Liver (tissue), 9 donors: ENCODE measurements around the gene TIA1. TPM values are rescaled to one million over a fixed set of nuclear protein-coding genes. Genes with fewer than 3 reads are reported as not detected.
"Not testable (repeated sequence)": the region's sequence is repeated elsewhere in the genome, so short reads cannot be mapped to it uniquely, and the experiment has no call there.

ENCODE experiments used
- DNase-seq: peaks from one replicate; pipeline ENCODE4 v3.0.0-alpha.2; 2017; ENCODE audit warnings: low spot score
- H3K27ac ChIP-seq, 2 donors: one replicate each; pipeline ENCODE4 v1.7.0; 2013; ENCODE audit warnings: inconsistent platforms in 2 of 2, low read length in 2 of 2, control low read depth in 1 of 2, low read depth in 1 of 2, mild to moderate bottlenecking in 1 of 2
- H3K27me3 ChIP-seq, 4 donors: one replicate each; pipeline versions ENCODE4 v1.6.1 to v1.7.0; 2013; ENCODE audit warnings: low read length in 3 of 4, inconsistent platforms in 1 of 4, mild to moderate bottlenecking in 1 of 4, moderate library complexity in 1 of 4; ENCODE audit not compliant: control insufficient read depth in 4 of 4, insufficient read depth in 4 of 4
- H3K36me3 ChIP-seq, 4 donors: one replicate each; pipeline versions ENCODE4 v1.6.1 to v1.7.0; 2013; ENCODE audit warnings: low read length in 3 of 4, mild to moderate bottlenecking in 3 of 4, low read depth in 1 of 4, moderate library complexity in 1 of 4; ENCODE audit not compliant: control insufficient read depth in 4 of 4, insufficient read depth in 3 of 4
- H3K4me1 ChIP-seq, 4 donors: one replicate each; pipeline versions ENCODE4 v1.6.1 to v1.7.0; 2013; ENCODE audit warnings: low read length in 3 of 4, mild to moderate bottlenecking in 3 of 4, moderate library complexity in 1 of 4; ENCODE audit not compliant: control insufficient read depth in 4 of 4, insufficient read depth in 4 of 4
- H3K4me3 ChIP-seq, 3 donors: one replicate each; pipeline versions ENCODE4 v1.6.1 to v1.7.0; 2013; ENCODE audit warnings: low read length in 3 of 3, control low read depth in 1 of 3, low read depth in 1 of 3, mild to moderate bottlenecking in 1 of 3
- H3K9ac ChIP-seq, 2 donors: one replicate each; pipeline ENCODE4 v1.7.0; 2013; ENCODE audit warnings: low read length in 2 of 2, mild to moderate bottlenecking in 2 of 2, moderate library complexity in 2 of 2, control low read depth in 1 of 2, low read depth in 1 of 2
- H3K9me3 ChIP-seq, 4 donors: one replicate each; pipeline versions ENCODE4 v1.6.1 to v1.7.0; 2013; ENCODE audit warnings: low read length in 3 of 4; ENCODE audit not compliant: control insufficient read depth in 4 of 4
- ATF3 ChIP-seq: IDR thresholded peaks from 2 replicates; pipeline ENCODE4 v1.6.1; 2016; ENCODE audit warnings: antibody characterized with exemption
- CTCF ChIP-seq: fragments of 150-350 bp; IDR thresholded peaks from 2 replicates; pipeline ENCODE4 v1.5.1; 2017; ENCODE audit warnings: improper control_type of control experiment, low read depth, low read length; ENCODE audit not compliant: missing input control
- EGR1 ChIP-seq, 2 donors: IDR thresholded peaks; 2 replicates each; pipeline ENCODE4 v1.6.1; 2016 to 2018; ENCODE audit warnings: antibody characterized with exemption in 2 of 2, low read depth in 2 of 2
- FOXA1 ChIP-seq: IDR thresholded peaks from 2 replicates; pipeline ENCODE4 v1.6.1; 2016; ENCODE audit warnings: antibody characterized with exemption
- FOXA2 ChIP-seq: IDR thresholded peaks from 2 replicates; pipeline ENCODE4 v1.6.1; 2016; ENCODE audit warnings: antibody characterized with exemption
- GABPA ChIP-seq, 2 donors: IDR thresholded peaks in 1 of 2; conservative IDR thresholded peaks in 1 of 2; 2 replicates each; pipeline ENCODE4 v1.6.1; 2016; ENCODE audit warnings: antibody characterized with exemption in 2 of 2, mild to moderate bottlenecking in 1 of 2, moderate library complexity in 1 of 2
- HNF4A ChIP-seq, 2 donors: conservative IDR thresholded peaks; 2 replicates each; pipeline ENCODE4 v1.6.1; 2016; ENCODE audit warnings: antibody characterized with exemption in 2 of 2, mild to moderate bottlenecking in 2 of 2
- HNF4G ChIP-seq: IDR thresholded peaks from 2 replicates; pipeline ENCODE4 v1.6.1; 2016; ENCODE audit warnings: antibody characterized with exemption
- JUND ChIP-seq, 2 donors: IDR thresholded peaks; 2 replicates each; pipeline ENCODE4 v1.6.1; 2016; ENCODE audit warnings: antibody characterized with exemption in 2 of 2
- MAX ChIP-seq: IDR thresholded peaks from 2 replicates; pipeline ENCODE4 v1.6.1; 2016; ENCODE audit warnings: antibody characterized with exemption
- NR2F2 ChIP-seq: IDR thresholded peaks from 2 replicates; pipeline ENCODE4 v1.6.1; 2016; ENCODE audit warnings: antibody characterized with exemption
- RAD21 ChIP-seq, 2 donors: IDR thresholded peaks; 2 replicates each; pipeline ENCODE4 v1.6.1; 2016; ENCODE audit warnings: antibody characterized with exemption in 2 of 2, mild to moderate bottlenecking in 2 of 2
- REST ChIP-seq: IDR thresholded peaks from 2 replicates; pipeline ENCODE4 v1.6.1; 2016; ENCODE audit warnings: antibody characterized with exemption, mild to moderate bottlenecking
- RXRA ChIP-seq, 2 donors: IDR thresholded peaks; 2 replicates each; pipeline ENCODE4 v1.6.1; 2017 to 2018; ENCODE audit warnings: antibody characterized with exemption in 2 of 2, mild to moderate bottlenecking in 1 of 2
- SP1 ChIP-seq: IDR thresholded peaks from 2 replicates; pipeline ENCODE4 v1.6.1; 2018; ENCODE audit warnings: antibody characterized with exemption, mild to moderate bottlenecking
- TAF1 ChIP-seq: conservative IDR thresholded peaks from 2 replicates; pipeline ENCODE4 v1.6.1; 2016; ENCODE audit warnings: antibody characterized with exemption, mild to moderate bottlenecking
- YY1 ChIP-seq: IDR thresholded peaks from 2 replicates; pipeline ENCODE4 v1.6.1; 2016; ENCODE audit warnings: antibody characterized with exemption, mild to moderate bottlenecking
- ZBTB33 ChIP-seq: IDR thresholded peaks from 2 replicates; pipeline ENCODE4 v1.6.1; 2016; ENCODE audit warnings: antibody characterized with exemption
- WGBS: extraction: QIAGEN DNeasy Blood & Tissue Kit; methylation state at CpG from one replicate; pipeline ENCODE4 v1.1.7; 2013; 5-methylcytosine and 5-hydroxymethylcytosine counted together
- polyA plus RNA-seq, 2 donors: library from polyadenylated mRNA; stranded (reverse) in 1 of 2; unstranded in 1 of 2; fragments of 200-250 nt in 1 of 2; fragments of >200 nt in 1 of 2; fragmentation: Nextera tagmentation in 1 of 2; extraction: Ambion mirVana in 1 of 2; gene quantifications; one replicate each; pipeline versions ENCODE4 v1.2.1 to v1.2.3, GENCODE V29; 2013 to 2015
- total RNA-seq, 2 donors: library from RNA; depleted of rRNA; stranded (reverse); fragments of >200 nt; gene quantifications; one replicate each; pipeline ENCODE4 v1.2.3, GENCODE V29; 2014
- donor health status: healthy.
- donor health status: healthy.
- donor health status: healthy.
- donor health status: healthy.
- donor health status: healthy.

The TIA1 gene
- total and polyA plus RNA-seq, 4 donors: 10.2 to 56.2 (median 46.6) TPM

GRCh38 chr2:70226781-70227180 lies 21.6 kb downstream of the TIA1 start:
- H3K27ac ChIP-seq: no peak overlapping the region
- no peaks in the 10 kb centered on the region for H3K27me3 ChIP-seq
- peaks cover 16 to 62% (median 52%) of the 10 kb centered on the region in 4 donors for H3K36me3 ChIP-seq
- H3K4me3 ChIP-seq: no peak overlapping the region
- DNase-seq: no peak
- 93% methylated on average over 2 of the region's 2 CpGs for WGBS
- TF ChIP-seq EGR1 (IDR thresholded peaks at IDR 0.05; ENCODE audit: low read depth in 2 of 2): no peak
- no peak for TF ChIP-seq HNF4A (conservative IDR thresholded peaks at IDR 0.05)
- TF ChIP-seq GABPA (IDR thresholded peaks at IDR 0.05 in 1 of 2, conservative IDR thresholded peaks at IDR 0.05 in 1 of 2): no peak
- no peak for TF ChIP-seq SP1
- TF ChIP-seq RAD21 (IDR thresholded peaks at IDR 0.05): no peak
- no peak for TF ChIP-seq HNF4G
- TF ChIP-seq CTCF: no peak
- TF ChIP-seq YY1: no peak
- TF ChIP-seq ATF3: no peak
- TF ChIP-seq REST: no peak
- no peak for TF ChIP-seq FOXA1
- TF ChIP-seq NR2F2: no peak
- no peak for TF ChIP-seq RXRA (IDR thresholded peaks at IDR 0.05)
- no peak for TF ChIP-seq MAX
- no peak for TF ChIP-seq FOXA2
- TF ChIP-seq TAF1: no peak
- TF ChIP-seq JUND (IDR thresholded peaks at IDR 0.05): no peak
- no peak for TF ChIP-seq ZBTB33
- no peaks in the 10 kb centered on the region for H3K9me3 ChIP-seq
- H3K4me1 ChIP-seq: no peaks in the 10 kb centered on the region
- no peak overlapping the region for H3K9ac ChIP-seq

- WGBS: 92% methylated on average over 3 of the region's 3 CpGs
- not testable (repeated sequence) for H3K4me1 ChIP-seq, H3K27ac ChIP-seq, H3K9me3 ChIP-seq, H3K9ac ChIP-seq, H3K27me3 ChIP-seq, DNase-seq, H3K4me3 ChIP-seq
- H3K36me3 ChIP-seq: peaks cover 12 to 60% (median 54%) of the 10 kb centered on the region in 4 donors
These were observed 25.1 kb downstream of the TIA1 start for GRCh38 chr2:70223305-70223704.
